ENCODE results near the gene GRIK3. TPM values are rescaled to one million over a fixed set of nuclear protein-coding genes. Genes with fewer than 3 reads are reported as not detected.

GRIK3 gene
- total and polyA plus RNA-seq, 4 experiments from 2014 or later, result not detected

DNA sequence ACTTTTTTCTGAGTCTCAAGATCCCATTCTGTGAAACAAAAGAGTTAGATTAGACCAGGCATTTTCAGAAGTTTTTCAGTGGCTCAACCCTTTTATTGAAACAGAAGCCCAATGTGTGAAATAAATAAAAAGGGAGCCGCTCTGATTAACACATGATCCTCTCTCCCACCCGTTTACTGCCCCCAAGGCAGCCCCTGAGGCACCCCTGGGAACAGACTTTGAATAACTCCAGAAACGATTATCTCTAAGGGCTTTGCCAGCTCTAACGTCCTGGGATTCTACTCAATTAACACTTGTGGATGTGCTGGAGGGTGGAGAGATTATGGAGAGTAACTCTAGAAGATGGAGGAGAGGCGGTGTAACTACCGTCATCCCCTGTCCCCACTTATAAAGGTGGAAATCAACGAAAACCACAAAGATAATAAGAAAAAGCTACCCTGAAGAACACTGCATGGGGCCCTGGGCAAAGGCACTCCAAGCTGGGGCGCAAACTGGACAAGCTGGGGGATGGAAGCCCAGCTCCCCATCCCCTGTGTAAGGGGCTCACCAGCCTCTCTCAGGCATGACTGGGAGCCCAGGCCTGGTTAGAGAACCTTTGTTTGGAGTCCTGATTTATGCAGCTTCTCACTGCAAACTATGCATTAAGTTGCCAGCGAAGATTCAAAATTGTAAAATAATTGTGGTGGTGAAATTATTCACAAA lies 39.0 kb upstream of the GRIK3 start:
- ChIA-PET POLR2A (ENCODE audit: partially characterized antibody) (no interaction called here), CTCF (ENCODE audit: partially characterized antibody) (no interaction called here)
- H3K4me1 ChIP-seq (ENCODE audit: insufficient read depth, low read length), result no peaks in the 10 kb centered on the region
- Mint-ChIP-seq H3K27me3 (peaks cover 10 to 22% of the 10 kb centered on the region in 2 donors), H3K4me3 (no peak overlapping the region), H3K36me3 (no peaks in the 10 kb centered on the region), H3K4me1 (no peaks in the 10 kb centered on the region), H3K27ac (no peak overlapping the region), H3K9me3 (no peaks in the 10 kb centered on the region)
- intact Hi-C loops (cut with micrococcal nuclease), result no loop called here
- no peaks in the 10 kb centered on the region for H3K27me3 ChIP-seq (ENCODE audit: insufficient read depth, low read length)
- H3K9me3 ChIP-seq (ENCODE audit: control insufficient read depth in 1 of 2, low read length in 2 of 2), result no peaks in the 10 kb centered on the region
- no peak overlapping the region for H3K4me3 ChIP-seq (ENCODE audit: low read length in 2 of 2)
- no peaks in the 10 kb centered on the region for H3K36me3 ChIP-seq (ENCODE audit: insufficient read depth, low read length)
- DNase-seq, result no peak
- H3K27ac ChIP-seq (ENCODE audit: low read depth, low read length), result no peak overlapping the region

- H3K9me3 Mint-ChIP-seq, result no peaks in the 10 kb centered on the region
- H3K27ac ChIP-seq (ENCODE audit: low read depth, low read length), result no peak overlapping the region
- H3K4me1 ChIP-seq (ENCODE audit: insufficient read depth, low read length), result no peaks in the 10 kb centered on the region
- H3K27me3 ChIP-seq (ENCODE audit: insufficient read depth, low read length), result no peaks in the 10 kb centered on the region
- ChIA-PET CTCF (ENCODE audit: partially characterized antibody) (no interaction called here), POLR2A (ENCODE audit: partially characterized antibody) (no interaction called here)
- no peak overlapping the region for H3K4me3 Mint-ChIP-seq
- peaks cover 13 to 26% of the 10 kb centered on the region in 2 donors for H3K27me3 Mint-ChIP-seq
- no peak for DNase-seq
- H3K27ac Mint-ChIP-seq, result no peak overlapping the region
- no peaks in the 10 kb centered on the region for H3K36me3 Mint-ChIP-seq
- intact Hi-C loops (cut with micrococcal nuclease), result no loop called here
- no peaks in the 10 kb centered on the region for H3K4me1 Mint-ChIP-seq
- H3K9me3 ChIP-seq (ENCODE audit: control insufficient read depth in 1 of 2, low read length in 2 of 2), result no peaks in the 10 kb centered on the region
- no peaks in the 10 kb centered on the region for H3K36me3 ChIP-seq (ENCODE audit: insufficient read depth, low read length)
- no peak overlapping the region for H3K4me3 ChIP-seq (ENCODE audit: low read length in 2 of 2)
These were observed 37.5 kb upstream of the GRIK3 start for GRCh38 chr1:37071829-37072228.

GRCh38 chr1:37070126-37070525 lies 35.8 kb upstream of the GRIK3 start:
- POLR2A ChIA-PET (ENCODE audit: partially characterized antibody), result no interaction called here
- Mint-ChIP-seq H3K27me3 (peaks cover 18 to 31% of the 10 kb centered on the region in 2 donors), H3K36me3 (no peaks in the 10 kb centered on the region), H3K4me1 (no peaks in the 10 kb centered on the region), H3K9me3 (no peaks in the 10 kb centered on the region), H3K4me3 (no peak overlapping the region), H3K27ac (no peak overlapping the region)
- no peak overlapping the region for H3K4me3 ChIP-seq (ENCODE audit: low read length in 2 of 2)
- H3K9me3 ChIP-seq (ENCODE audit: control insufficient read depth in 1 of 2, low read length in 2 of 2), result no peaks in the 10 kb centered on the region
- H3K4me1 ChIP-seq (ENCODE audit: insufficient read depth, low read length), result no peaks in the 10 kb centered on the region
- H3K36me3 ChIP-seq (ENCODE audit: insufficient read depth, low read length), result no peaks in the 10 kb centered on the region
- CTCF ChIA-PET (ENCODE audit: partially characterized antibody), result no interaction called here
- intact Hi-C loops (cut with micrococcal nuclease), result no loop called here
- no peaks in the 10 kb centered on the region for H3K27me3 ChIP-seq (ENCODE audit: insufficient read depth, low read length)
- H3K27ac ChIP-seq (ENCODE audit: low read depth, low read length), result no peak overlapping the region
- DNase-seq, result no peak

GRCh38 chr1:37069406-37069805 lies 35.1 kb upstream of the GRIK3 start:
- Mint-ChIP-seq H3K27me3 (peaks cover 18 to 31% of the 10 kb centered on the region in 2 donors), H3K9me3 (no peaks in the 10 kb centered on the region), H3K4me3 (no peak overlapping the region), H3K36me3 (no peaks in the 10 kb centered on the region), H3K27ac (no peak overlapping the region), H3K4me1 (no peaks in the 10 kb centered on the region)
- no peaks in the 10 kb centered on the region for H3K36me3 ChIP-seq (ENCODE audit: insufficient read depth, low read length)
- ChIA-PET POLR2A (ENCODE audit: partially characterized antibody) (no interaction called here), CTCF (ENCODE audit: partially characterized antibody) (no interaction called here)
- intact Hi-C loops (cut with micrococcal nuclease), result no loop called here
- H3K9me3 ChIP-seq (ENCODE audit: control insufficient read depth in 1 of 2, low read length in 2 of 2), result no peaks in the 10 kb centered on the region
- H3K27ac ChIP-seq (ENCODE audit: low read depth, low read length), result no peak overlapping the region
- no peak overlapping the region for H3K4me3 ChIP-seq (ENCODE audit: low read length in 2 of 2)
- no peak for DNase-seq
- H3K27me3 ChIP-seq (ENCODE audit: insufficient read depth, low read length), result no peaks in the 10 kb centered on the region
- no peaks in the 10 kb centered on the region for H3K4me1 ChIP-seq (ENCODE audit: insufficient read depth, low read length)

- no peaks in the 10 kb centered on the region for H3K4me1 Mint-ChIP-seq
- no peaks in the 10 kb centered on the region for H3K4me1 ChIP-seq (ENCODE audit: insufficient read depth, low read length)
- no peak overlapping the region for H3K27ac Mint-ChIP-seq
- CTCF ChIA-PET (ENCODE audit: partially characterized antibody), result no interaction called here
- H3K9me3 Mint-ChIP-seq, result no peaks in the 10 kb centered on the region
- no peak overlapping the region for H3K4me3 ChIP-seq (ENCODE audit: low read length in 2 of 2)
- POLR2A ChIA-PET (ENCODE audit: partially characterized antibody), result no interaction called here
- intact Hi-C loops (cut with micrococcal nuclease), result no loop called here
- H3K27me3 Mint-ChIP-seq, result peaks cover 20 to 31% of the 10 kb centered on the region in 2 donors
- no peaks in the 10 kb centered on the region for H3K27me3 ChIP-seq (ENCODE audit: insufficient read depth, low read length)
- DNase-seq, result no peak
- H3K36me3 ChIP-seq (ENCODE audit: insufficient read depth, low read length), result no peaks in the 10 kb centered on the region
- H3K4me3 Mint-ChIP-seq, result no peak overlapping the region
- H3K27ac ChIP-seq (ENCODE audit: low read depth, low read length), result no peak overlapping the region
- H3K9me3 ChIP-seq (ENCODE audit: control insufficient read depth in 1 of 2, low read length in 2 of 2), result no peaks in the 10 kb centered on the region
- H3K36me3 Mint-ChIP-seq, result no peaks in the 10 kb centered on the region
These were observed 34.6 kb upstream of the GRIK3 start for GRCh38 chr1:37068897-37069296.

DNA sequence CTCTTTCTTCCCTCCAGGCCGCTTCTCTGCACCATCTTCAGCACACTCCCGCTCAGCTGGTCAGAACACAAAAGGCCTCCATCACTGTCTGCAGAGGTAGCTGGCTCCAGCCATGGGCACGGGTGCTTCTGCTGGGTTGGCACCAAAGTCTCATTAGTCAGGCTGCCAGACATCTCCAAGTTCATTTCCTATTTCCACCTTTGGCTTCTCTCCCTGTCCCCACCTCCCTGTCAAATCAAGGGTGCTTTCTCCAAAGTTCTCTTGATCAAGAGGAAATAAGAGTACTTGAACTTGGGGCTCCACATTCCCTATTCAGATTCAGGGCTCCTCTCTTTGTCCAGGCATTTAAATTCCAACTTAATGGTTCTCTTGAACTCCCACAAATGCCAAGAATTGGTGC lies 33.9 kb upstream of the GRIK3 start:
- CTCF ChIA-PET (ENCODE audit: partially characterized antibody), result no interaction called here
- peaks cover 19 to 30% of the 10 kb centered on the region in 2 donors for H3K27me3 Mint-ChIP-seq

DNA sequence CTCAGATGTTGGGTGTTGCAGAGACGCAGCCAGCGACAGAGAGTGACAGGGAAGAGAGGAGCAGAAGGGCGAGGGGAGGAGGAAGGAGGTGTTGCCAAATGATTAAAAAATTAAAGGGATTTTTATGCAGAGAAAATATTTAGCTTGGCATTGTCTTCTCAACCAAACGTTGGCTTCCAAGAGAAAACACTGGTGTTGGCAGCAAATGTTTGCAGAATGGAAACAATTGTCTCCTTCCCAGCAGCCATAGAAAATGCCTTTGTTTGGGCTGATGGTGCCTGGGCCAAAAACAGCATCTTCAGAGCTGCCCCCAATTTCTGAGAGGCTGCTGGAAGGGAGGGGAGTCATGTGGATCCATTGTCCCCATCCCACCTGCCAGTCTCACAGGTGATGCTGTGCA lies 29.7 kb upstream of the GRIK3 start:
- Mint-ChIP-seq H3K4me3 (no peak overlapping the region), H3K9me3 (peaks cover 0 to 1% (median 0%) of the 10 kb centered on the region in 8 donors), H3K27me3 (peaks cover 15 to 26% of the 10 kb centered on the region in 2 donors), H3K36me3 (no peaks in the 10 kb centered on the region), H3K4me1 (no peaks in the 10 kb centered on the region), H3K27ac (no peak overlapping the region)
- Histone ChIP-seq H3K4me1 (ENCODE audit: insufficient read depth, low read length) (no peaks in the 10 kb centered on the region), H3K4me3 (ENCODE audit: low read length in 2 of 2) (no peak overlapping the region), H3K27ac (ENCODE audit: low read depth, low read length) (no peak overlapping the region), H3K36me3 (ENCODE audit: insufficient read depth, low read length) (no peaks in the 10 kb centered on the region), H3K9me3 (ENCODE audit: control insufficient read depth in 1 of 2, low read length in 2 of 2) (no peaks in the 10 kb centered on the region), H3K27me3 (ENCODE audit: insufficient read depth, low read length) (no peaks in the 10 kb centered on the region)
- intact Hi-C loops (cut with micrococcal nuclease), result no loop called here
- DNase-seq, result no peak
- POLR2A ChIA-PET (ENCODE audit: partially characterized antibody), result no interaction called here
- CTCF ChIA-PET (ENCODE audit: partially characterized antibody), result no interaction called here

More for the DNA sequence above, 33.9 kb upstream of the GRIK3 start:
- H3K27ac ChIP-seq (ENCODE audit: low read depth, low read length), result no peak overlapping the region
- POLR2A ChIA-PET (ENCODE audit: partially characterized antibody), result no interaction called here
- H3K4me1 Mint-ChIP-seq, result no peaks in the 10 kb centered on the region
- H3K4me3 Mint-ChIP-seq, result no peak overlapping the region
- H3K4me3 ChIP-seq (ENCODE audit: low read length in 2 of 2), result no peak overlapping the region
- no peaks in the 10 kb centered on the region for H3K36me3 Mint-ChIP-seq
- H3K4me1 ChIP-seq (ENCODE audit: insufficient read depth, low read length), result no peaks in the 10 kb centered on the region
- H3K9me3 Mint-ChIP-seq, result no peaks in the 10 kb centered on the region
- DNase-seq, result no peak
- H3K27me3 ChIP-seq (ENCODE audit: insufficient read depth, low read length), result no peaks in the 10 kb centered on the region
- H3K9me3 ChIP-seq (ENCODE audit: control insufficient read depth in 1 of 2, low read length in 2 of 2), result no peaks in the 10 kb centered on the region
- H3K27ac Mint-ChIP-seq, result no peak overlapping the region
- H3K36me3 ChIP-seq (ENCODE audit: insufficient read depth, low read length), result no peaks in the 10 kb centered on the region
- intact Hi-C loops (cut with micrococcal nuclease), result no loop called here

DNA sequence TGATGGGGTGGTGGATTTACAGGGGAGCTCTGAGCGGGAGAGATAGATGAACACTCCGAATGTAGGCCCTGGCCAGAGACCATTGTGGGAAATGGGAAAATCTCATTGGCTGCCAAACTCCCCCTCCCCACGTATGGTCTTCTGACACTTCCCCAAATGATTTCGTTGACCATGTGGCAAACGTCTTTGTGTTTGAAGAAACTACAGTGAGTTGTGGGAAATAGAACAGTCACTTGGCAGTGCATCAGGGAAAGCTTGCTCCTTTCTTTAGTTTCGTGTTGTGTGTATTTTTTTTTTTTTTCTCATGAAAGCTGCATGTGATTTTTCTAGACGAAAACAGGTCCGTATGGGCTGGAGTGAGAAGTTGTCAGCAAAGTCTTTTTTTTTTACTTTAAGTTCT lies 25.0 kb upstream of the GRIK3 start:
- Histone ChIP-seq H3K27ac (ENCODE audit: low read depth, low read length) (no peak overlapping the region), H3K36me3 (ENCODE audit: insufficient read depth, low read length) (no peaks in the 10 kb centered on the region), H3K4me1 (ENCODE audit: insufficient read depth, low read length) (no peaks in the 10 kb centered on the region), H3K27me3 (ENCODE audit: insufficient read depth, low read length) (no peaks in the 10 kb centered on the region), H3K9me3 (ENCODE audit: control insufficient read depth in 1 of 2, low read length in 2 of 2) (no peaks in the 10 kb centered on the region), H3K4me3 (ENCODE audit: low read length in 2 of 2) (no peak overlapping the region)
- POLR2A ChIA-PET (ENCODE audit: partially characterized antibody), result no interaction called here
- DNase-seq, result no peak
- Mint-ChIP-seq H3K27ac (no peak overlapping the region), H3K36me3 (no peaks in the 10 kb centered on the region), H3K4me3 (no peak overlapping the region), H3K27me3 (peaks cover 6 to 11% of the 10 kb centered on the region in 2 donors), H3K9me3 (peaks cover 0 to 3% (median 0%) of the 10 kb centered on the region in 8 donors), H3K4me1 (no peaks in the 10 kb centered on the region)
- intact Hi-C loops (cut with micrococcal nuclease), result no loop called here
- CTCF ChIA-PET (ENCODE audit: partially characterized antibody), result no interaction called here
